Muscle of back (tissue), 11 donors: Measurements from ENCODE around the gene ACOT11. TPM values are rescaled to one million over a fixed set of nuclear protein-coding genes. Genes with fewer than 3 reads are reported as not detected.
"Not testable (repeated sequence)": the region's sequence is repeated elsewhere in the genome, so short reads cannot be mapped to it uniquely, and the experiment has no call there.

Experiments used
- DNase-seq, 3 donors: peaks; one replicate each; pipeline versions ENCODE4 v3.0.0 to v3.0.0-alpha.2; 2013
- polyA plus RNA-seq, 10 donors: library from polyadenylated mRNA; unstranded; fragments of 120-200 nt; gene quantifications; one replicate each; pipeline ENCODE4 v1.2.1, GENCODE V29; 2013; ENCODE audit not compliant: insufficient read length in 10 of 10

Gene ACOT11
- polyA plus RNA-seq, 10 donors, result 2.6 to 10.0 (median 5.3) TPM

GRCh38 chr1:54536656-54537055, 11.4 kb upstream of the ACOT11 start:
- not testable (repeated sequence) for DNase-seq

DNA sequence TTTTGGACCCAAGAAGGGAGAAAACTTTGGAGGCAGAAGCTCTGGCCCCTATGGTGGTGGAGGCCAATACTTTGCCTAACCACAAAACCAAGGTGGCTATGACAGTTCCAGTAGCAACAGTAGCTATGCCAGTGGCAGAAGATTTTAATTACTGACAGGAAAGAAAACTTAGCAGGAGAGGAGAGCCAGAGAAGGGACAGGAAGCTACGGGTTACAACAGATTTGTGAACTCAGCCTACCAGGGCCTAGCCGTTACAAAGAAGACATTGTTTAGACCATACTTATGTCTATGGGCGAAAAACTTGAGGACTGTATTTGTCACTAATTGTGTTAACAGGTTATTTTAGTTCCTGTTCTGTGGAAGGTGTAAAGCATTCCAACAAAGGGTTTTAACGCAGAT, 10.4 kb upstream of the ACOT11 start:
- no peak for DNase-seq

- no peak for DNase-seq
Observed at GRCh38 chr1:54538538-54538937, 9.5 kb upstream of the ACOT11 start.

- peak in 1 of 3 donors; percentile 14 for DNase-seq
Observed at GRCh38 chr1:54540582-54541295, 7.3 kb upstream of the ACOT11 start.

GRCh38 chr1:54542120-54542961, 5.7 kb upstream of the ACOT11 start:
- DNase-seq, result peak; percentile 50 to 83 (median 51)

DNA sequence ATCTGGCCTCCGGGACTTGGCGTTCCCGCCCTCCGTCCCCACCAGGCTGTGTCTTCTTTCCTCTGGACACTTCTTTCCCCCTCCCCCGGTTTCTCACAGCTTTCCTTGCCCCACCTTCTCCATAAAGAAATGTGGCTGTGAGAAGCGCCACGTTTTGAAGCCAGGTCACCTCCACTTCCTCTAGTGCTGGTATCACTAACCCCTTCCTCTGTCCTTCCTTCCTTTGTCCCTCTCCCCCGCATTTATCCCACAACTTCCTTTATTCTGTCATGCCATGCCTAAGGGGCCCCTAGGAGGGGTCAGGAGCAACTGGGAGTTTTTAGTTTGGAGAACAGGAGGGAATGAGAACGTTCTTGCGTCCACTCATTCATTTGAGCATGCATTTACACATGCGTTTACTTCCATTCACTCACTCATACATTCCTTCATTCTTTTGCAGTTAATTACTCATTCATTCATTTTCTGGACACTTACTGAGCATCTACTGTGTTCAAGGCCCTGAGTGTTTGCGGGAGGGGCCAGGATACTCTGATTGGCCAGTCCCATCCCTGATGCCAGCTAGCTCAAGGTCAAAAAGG, 5.0 kb upstream of the ACOT11 start:
- no peak for DNase-seq

DNA sequence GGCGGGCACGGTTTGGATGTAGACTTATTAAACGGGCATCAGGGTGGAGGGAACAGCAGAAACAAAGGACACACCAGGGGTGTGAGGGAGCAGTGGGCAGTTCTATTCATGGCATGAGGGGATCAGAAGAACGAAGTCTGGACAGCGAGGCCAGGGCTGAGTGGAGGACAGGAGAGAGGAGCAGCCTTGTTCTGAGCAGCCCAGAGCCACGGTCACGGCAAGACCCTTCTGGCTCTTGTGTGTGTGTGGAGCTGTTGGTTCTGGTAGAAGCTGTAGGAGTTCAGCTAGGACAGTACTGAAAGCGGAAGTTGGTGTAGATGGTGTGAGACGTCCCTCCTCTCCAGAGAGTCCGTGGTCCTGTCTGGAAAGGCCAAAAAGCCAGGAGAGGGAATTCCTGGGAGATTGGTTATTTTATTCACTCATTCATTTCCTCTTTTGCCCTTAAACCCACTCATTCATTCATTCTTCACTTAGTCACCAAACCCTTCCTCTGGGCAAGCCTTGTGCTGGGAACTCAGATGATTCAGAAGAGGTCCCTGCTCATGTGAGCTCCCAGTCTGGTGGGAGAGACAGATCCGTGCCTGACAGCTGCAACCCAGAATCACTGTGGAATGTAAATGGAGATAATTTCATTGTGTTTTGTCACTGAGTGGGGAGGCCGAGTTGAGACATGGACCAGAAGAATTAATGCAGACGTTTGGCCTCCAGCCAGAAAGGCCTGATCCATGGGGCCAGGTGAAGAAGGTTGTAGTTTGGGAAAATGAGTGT, 4.1 kb upstream of the ACOT11 start:
- peak in 2 of 3 donors; percentile 43 to 75 for DNase-seq

DNA sequence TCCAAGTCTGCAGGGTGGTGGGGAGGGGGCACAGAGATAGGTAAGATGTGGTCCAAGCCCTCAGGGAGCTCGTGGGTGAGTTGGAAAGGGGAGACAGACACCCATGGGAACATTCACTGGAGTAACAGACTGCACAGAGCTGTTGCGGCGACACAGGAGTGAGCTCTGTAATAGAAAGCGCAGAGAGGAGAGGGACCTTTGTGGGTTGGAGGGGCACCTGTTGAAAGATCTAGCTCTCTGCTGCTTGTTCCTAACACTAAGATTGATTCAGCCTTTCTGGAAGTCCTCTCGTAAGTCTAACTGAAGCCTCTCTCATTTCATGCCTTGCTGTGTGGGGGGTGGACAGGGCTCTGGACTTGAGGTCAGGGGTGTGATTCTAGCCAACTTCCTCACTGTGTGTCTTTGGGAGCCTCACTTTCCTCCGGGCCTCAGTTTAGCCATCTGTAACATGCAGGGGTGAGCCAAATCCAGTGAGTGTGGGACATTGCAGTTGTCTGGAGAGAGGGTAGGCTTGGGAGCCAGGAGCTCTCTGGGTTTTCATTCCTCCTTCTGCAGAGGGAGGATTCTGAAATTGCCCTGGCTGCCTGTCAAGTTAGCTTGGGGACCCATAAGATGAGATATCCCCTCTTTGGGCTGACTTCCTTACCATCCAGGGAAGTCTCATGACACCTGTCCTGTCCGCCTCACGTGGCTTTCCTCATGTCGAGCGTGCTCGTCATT, 2.0 kb upstream of the ACOT11 start:
- DNase-seq, result no peak

- DNase-seq, result peak in 1 of 3 donors; percentile 41
Observed at GRCh38 chr1:54546651-54547401, 1.2 kb upstream of the ACOT11 start.

- peak in 1 of 3 donors; percentile 49 for DNase-seq
Observed at GRCh38 chr1:54548389-54549044, 489 bp downstream of the ACOT11 start.

DNA sequence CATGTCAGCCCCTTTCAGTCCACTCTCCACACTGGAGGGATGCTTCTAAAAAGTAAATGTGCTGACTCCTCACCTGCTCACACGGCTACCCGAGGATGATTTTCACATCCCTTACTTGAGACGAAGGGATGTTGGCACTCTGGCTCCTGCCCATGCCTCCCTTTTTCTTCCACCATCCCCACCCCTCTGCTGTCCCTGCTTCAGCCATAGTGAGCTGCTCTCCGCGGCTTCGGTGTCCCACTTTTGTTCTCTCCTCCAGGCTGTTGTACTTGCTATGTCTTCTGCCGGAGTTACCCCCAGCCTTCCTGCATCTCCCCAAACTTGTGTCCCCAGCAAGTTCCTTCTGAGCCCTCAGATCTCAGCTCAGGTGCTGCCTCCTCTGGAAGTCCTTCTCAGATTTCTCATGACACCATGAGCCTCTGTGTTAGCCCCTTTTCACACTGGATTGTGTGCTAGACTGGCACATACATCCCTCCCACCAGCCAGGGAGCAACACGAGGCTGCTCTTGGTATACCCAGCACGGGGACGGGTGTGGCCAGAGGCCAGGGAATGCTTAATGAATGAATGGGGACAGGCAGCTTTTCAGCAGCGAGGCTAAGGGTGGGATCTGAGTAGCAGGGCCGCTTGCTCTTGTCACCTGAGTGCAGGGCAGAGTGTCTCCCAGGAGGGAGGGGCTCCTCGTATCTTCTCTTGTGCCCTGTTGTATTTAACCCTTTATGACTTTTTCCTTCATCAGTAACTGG, 1.3 kb downstream of the ACOT11 start:
- DNase-seq, result peak in 1 of 3 donors; percentile 24

DNA sequence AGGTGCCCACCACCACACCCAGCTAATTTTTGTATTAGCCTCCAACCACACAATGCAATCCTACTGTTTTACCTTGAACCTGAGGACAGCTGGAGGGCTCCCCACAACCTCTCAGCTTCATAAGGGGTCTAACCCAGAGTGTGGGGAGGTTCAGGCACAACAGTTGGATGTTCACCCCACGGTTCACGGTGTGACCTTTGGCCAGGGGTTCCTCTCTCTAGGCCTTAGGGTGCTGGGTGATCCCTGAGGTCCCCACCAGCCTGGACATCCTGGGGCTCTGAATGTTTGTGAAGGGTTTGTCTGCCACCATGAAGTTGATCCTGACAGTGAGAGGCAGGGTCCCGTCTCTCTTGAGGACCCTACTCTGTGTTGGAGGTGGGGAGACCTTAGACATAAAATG, 3.9 kb downstream of the ACOT11 start:
- no peak for DNase-seq

- DNase-seq, result no peak
Observed at GRCh38 chr1:54553602-54554313, 5.7 kb downstream of the ACOT11 start.

DNA sequence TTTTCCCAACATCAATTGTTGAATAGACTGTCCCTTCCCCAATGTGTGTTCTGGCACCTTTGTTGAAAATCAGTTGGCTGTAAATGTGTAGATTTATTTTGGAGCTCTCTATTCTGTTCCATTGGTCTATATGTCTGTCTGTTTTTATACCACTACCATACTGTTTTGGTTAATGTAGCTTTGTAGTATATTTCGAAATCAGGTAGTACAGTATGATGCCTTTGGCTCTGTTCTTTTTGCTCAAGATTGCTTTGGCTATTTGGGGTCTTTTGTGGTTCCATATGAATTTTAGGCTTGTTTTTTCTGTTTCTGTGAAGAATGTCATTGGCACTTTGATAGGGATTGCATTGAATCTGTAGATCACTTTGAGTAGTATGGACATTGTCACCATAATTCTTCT, 8.1 kb downstream of the ACOT11 start:
- no peak for DNase-seq

DNA sequence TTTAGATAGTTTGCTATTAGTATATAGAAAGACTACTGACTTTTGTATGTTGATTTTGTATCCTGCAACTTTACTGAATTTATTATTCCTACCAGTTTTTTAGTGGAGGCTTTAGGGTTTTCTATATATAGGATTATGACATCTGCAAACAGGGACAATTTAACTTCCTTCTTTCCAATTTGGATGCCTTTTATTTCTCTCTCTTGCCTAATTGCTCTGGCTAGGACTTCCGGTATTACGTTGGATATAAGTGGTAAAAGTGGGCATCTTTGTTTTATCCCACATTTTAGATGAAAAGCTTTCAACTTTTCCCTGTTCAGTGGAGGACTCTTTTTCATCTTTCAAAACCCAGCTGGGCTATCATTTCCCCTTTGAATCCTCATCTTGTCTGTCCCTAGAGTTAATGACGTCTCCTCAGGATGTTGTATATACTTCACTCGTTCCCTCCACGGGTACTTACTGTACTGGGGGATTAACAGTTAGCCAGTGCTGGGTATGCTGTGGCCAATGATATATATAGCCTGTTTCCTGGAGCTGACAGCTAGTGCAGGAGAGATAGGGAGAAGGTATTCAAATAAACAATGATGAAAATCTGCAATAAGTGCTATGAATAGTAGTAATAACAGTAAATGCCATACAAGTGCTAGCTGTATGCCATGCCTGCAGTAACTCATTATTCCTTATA, 9.8 kb downstream of the ACOT11 start:
- DNase-seq, result peak in 1 of 3 donors; percentile 22

- peak; percentile 53 to 77 (median 62) for DNase-seq
Observed at GRCh38 chr1:54558434-54559030, 10.5 kb downstream of the ACOT11 start.

GRCh38 chr1:54559111-54559548, 11.1 kb downstream of the ACOT11 start:
- DNase-seq, result no peak
